HG03342 (cell line): ENCODE measurements around the gene MUC2.

Experiments used
- ATAC-seq: cut with Tn5 transposase; IDR thresholded peaks from one replicate; pipeline ENCODE4 v1.9.1; 2021; ENCODE audit warnings: mild to moderate bottlenecking, moderate library complexity; ENCODE audit not compliant: unreplicated experiment

The MUC2 gene

GRCh38 chr11:1070594-1071462 lies 3.8 kb upstream of the MUC2 start:
- ATAC-seq, result no peak

- no peak for ATAC-seq
These were observed 3.0 kb upstream of the MUC2 start for GRCh38 chr11:1071571-1072115.

DNA sequence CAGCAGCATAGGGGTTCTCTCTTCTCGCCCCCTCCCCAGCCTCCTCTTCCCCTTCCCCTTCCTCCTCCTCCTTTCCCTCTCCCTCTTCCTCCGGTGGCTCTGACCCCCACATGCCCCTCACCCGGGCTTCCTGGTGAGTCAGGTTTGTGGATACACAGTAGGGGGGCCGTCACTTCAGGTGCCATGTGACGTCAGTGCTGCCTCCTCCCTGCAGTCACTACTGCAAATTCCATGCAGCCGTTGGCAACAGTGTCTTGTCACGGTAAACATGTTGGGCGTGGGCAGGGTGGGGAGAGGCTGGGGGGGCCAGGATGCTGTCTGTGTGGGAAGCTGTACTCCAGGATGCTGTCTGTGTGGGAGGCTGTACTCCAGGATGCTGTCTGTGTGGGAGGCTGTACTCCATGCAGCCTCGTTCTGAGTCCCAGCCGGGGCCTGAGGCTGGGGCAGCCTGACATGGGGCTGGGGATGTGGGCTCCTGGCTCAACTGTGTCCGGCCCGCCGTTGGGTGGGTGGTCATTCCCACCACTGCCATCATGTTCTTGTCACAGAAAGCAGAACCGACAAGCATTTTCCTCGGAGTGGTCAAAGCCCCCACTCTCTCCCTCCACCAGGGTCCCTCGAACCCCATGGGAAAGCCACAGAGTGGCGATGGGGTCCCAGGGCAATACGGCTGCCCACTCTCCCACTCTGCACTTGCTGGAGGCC lies 2.4 kb upstream of the MUC2 start:
- no peak for ATAC-seq

DNA sequence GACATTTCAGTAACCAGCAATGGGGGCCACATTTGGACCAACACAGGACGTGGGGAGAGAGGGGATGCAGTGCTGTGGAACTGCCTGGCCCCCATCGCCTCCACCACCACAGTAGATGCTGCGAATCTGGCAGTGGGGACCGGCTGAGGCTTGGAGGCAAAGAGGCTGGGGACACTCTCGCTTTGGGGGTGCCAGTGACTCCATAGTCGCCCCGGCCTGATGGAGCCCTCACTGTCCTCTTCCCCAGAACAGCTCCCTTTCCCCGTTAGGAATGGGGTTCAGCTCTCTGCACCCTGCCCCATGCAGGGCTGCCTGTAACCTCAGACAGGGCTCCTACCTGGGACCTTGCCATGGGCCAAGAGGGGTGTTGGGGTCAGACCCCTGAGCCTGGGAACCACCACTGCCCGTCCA lies 1.8 kb upstream of the MUC2 start:
- no peak for ATAC-seq

- no peak for ATAC-seq
These were observed 1.4 kb upstream of the MUC2 start for GRCh38 chr11:1073261-1073724.

GRCh38 chr11:1073851-1074243 lies 827 bp upstream of the MUC2 start:
- no peak for ATAC-seq

- ATAC-seq, result no peak
These were observed 752 bp downstream of the MUC2 start for GRCh38 chr11:1075341-1075911.

GRCh38 chr11:1076061-1076665 lies 1.5 kb downstream of the MUC2 start:
- ATAC-seq, result no peak

- no peak for ATAC-seq
These were observed 2.4 kb downstream of the MUC2 start for GRCh38 chr11:1077033-1077416.

- no peak for ATAC-seq
These were observed 2.9 kb downstream of the MUC2 start for GRCh38 chr11:1077417-1078119.

DNA sequence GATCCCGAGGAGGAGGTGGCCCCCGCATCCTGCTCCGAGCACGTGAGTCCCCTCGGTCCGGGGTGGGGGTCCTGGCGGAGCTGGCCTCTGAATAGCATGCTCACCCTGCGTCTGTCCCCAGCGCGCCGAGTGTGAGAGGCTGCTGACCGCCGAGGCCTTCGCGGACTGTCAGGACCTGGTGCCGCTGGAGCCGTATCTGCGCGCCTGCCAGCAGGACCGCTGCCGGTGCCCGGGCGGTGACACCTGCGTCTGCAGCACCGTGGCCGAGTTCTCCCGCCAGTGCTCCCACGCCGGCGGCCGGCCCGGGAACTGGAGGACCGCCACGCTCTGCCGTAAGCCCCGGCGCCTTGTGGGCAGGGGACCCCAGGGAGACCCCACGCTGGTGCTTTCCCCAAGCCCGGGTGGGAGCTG lies 3.5 kb downstream of the MUC2 start:
- no peak for ATAC-seq

DNA sequence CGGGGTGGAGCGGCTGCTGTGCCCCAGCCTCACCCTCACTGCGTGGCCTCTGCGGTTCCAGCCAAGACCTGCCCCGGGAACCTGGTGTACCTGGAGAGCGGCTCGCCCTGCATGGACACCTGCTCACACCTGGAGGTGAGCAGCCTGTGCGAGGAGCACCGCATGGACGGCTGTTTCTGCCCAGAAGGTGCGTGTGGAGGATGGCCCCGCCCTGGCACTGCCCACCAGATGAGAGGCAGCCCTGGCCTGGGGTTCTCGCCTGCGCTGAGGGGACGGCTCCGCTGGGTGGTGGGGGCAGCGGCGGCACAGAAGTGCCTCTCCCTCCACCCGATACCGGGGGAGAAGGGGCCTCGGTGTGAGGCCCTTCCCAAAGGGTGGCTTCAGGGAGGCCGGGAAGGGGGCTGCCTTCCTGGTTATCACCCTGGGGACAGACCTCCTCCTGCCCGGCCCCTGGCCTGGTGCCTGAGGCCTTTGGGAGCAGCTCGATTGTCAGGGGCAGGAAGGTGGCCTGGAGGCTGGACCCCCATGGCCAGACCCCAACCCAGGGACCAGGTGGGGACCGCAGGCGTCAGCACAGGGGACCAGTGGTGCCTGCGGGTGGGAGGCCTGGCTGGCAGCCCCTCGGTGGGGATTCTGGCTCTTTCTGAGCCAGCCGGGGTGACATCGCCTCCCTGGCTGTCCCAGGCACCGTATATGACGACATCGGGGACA lies 7.1 kb downstream of the MUC2 start:
- ATAC-seq, result no peak

DNA sequence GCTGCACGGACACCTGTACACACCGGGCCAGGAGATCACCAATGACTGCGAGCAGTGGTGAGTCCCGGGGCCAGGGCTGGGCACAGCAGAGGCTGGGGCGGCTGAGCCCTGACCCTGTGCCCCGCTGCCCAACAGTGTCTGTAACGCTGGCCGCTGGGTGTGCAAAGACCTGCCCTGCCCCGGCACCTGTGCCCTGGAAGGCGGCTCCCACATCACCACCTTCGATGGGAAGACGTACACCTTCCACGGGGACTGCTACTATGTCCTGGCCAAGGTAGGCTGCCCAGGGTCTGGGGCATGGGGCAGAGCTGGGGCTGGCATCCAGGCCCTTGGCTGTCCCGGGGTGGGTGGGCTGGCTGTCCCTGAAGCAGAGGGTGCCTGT lies 7.7 kb downstream of the MUC2 start:
- no peak for ATAC-seq

- no peak for ATAC-seq
These were observed 8.3 kb downstream of the MUC2 start for GRCh38 chr11:1082728-1083620.

DNA sequence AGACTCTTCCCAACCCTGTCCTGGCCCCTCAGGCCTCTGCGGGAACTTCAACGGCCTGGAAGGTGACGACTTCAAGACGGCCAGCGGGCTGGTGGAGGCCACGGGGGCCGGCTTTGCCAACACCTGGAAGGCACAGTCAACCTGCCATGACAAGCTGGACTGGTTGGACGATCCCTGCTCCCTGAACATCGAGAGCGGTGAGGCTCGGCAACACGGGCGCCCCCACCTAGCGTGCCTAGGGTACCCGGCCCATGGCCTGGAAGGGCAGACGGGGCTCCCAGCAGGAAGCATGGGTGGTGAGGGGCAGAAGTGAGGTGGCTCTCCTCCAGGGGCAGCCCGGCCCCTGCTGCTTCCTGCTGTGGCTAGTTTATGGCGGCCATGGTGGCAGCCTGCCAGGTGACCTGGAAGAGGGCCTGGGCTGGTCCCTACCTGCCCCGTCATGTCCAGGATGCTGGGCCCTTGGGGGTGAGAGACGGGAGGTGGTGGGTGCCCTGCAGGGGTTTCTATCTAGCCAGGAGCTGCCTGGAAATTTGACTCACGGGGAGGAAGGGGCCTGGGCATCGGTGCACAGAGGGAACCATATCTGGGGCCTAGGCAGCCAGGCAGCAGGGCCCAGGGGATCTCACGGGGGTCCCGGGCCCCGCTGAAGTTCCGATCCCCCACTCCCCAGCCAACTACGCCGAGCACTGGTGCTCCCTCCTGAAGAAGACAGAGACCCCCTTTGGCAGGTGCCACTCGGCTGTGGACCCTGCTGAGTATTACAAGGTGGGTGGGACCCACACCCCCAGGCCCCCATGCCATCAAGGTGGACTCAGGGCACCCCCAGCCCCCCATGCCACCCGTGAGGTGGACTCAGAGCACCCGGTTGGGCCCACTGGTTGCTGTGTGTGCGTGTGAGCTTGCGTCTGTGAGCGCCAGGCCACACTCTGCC lies 9.2 kb downstream of the MUC2 start:
- no peak for ATAC-seq

- ATAC-seq, result no peak
These were observed 10.1 kb downstream of the MUC2 start for GRCh38 chr11:1084561-1085439.
